GM13976 (cell line): ENCODE results near the gene DSPP.

Experiments
- DNase-seq: peaks from one replicate; pipeline ENCODE4 v3.0.0; 2012; ENCODE audit warnings: low spot score
- CTCF ChIP-seq: IDR thresholded peaks from 2 replicates; pipeline ENCODE4 v1.5.1; 2012; ENCODE audit warnings: borderline replicate concordance, mild to moderate bottlenecking; ENCODE audit not compliant: insufficient read depth; ENCODE audit errors: extremely low read depth, missing control alignments, control extremely low read depth
- in situ Hi-C: fragments of 300-500 bp; cut with MboI; formaldehyde crosslinking; loops from one replicate; pipeline ENCODE4 v1.12.0; 2022; ENCODE audit warnings: low sequenced_read_pairs, mixed read lengths, inconsistent platforms; ENCODE audit not compliant: unreplicated experiment

Gene DSPP

GRCh38 chr4:87608229-87608628 lies at the start of gene DSPP:
DSPP (plus strand) TSS chr4:87608529; CDS start chr4:87610909, 2,380 bp downstream.
- in situ Hi-C loops, result no loop called here
- TF ChIP-seq CTCF, result no peak
- DNase-seq, result no peak

- in situ Hi-C loops, result no loop called here
- no peak for TF ChIP-seq CTCF
- DNase-seq, result no peak
Observed at GRCh38 chr4:87559090-87559837, 49.1 kb upstream of the DSPP start.

GRCh38 chr4:87560802-87561201 lies 47.5 kb upstream of the DSPP start:
- in situ Hi-C loops, result no loop called here
- no peak for TF ChIP-seq CTCF
- no peak for DNase-seq

- DNase-seq, result no peak
- in situ Hi-C loops, result no loop called here
- no peak for TF ChIP-seq CTCF
Observed at GRCh38 chr4:87565746-87566145, 42.6 kb upstream of the DSPP start.

- TF ChIP-seq CTCF, result no peak
- in situ Hi-C loops, result no loop called here
- no peak for DNase-seq
Observed at GRCh38 chr4:87566276-87566675, 42.1 kb upstream of the DSPP start.

GRCh38 chr4:87567191-87567590 lies 41.1 kb upstream of the DSPP start:
- DNase-seq, result no peak
- TF ChIP-seq CTCF, result no peak
- in situ Hi-C loops, result no loop called here
